AG08395 (cell line): ENCODE measurements around the gene WDR41.

ENCODE experiments used
- DNase-seq: peaks from one replicate; pipeline ENCODE4 v3.0.0; 2012; ENCODE audit warnings: mixed read lengths, low spot score

WDR41 gene

DNA sequence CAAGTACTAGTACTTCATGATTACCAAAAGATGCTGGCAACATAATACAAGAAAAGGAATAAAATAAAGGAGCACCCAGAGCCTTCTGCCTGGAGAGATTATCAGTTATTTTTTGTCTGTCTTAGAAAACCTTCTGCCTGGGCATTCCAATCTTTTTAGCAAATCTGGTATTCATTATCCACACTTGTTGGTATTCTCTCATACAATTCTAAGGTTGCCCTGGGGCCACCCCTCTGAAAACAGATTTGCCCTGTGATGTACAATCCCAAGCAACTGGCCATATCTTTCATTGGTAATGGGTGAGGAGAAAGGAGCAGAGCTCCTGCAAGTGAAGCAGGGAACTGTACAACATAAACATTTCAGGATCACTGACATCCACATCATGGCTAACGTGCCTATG, 47.8 kb downstream of the WDR41 start:
- DNase-seq = peak; percentile 35

DNA sequence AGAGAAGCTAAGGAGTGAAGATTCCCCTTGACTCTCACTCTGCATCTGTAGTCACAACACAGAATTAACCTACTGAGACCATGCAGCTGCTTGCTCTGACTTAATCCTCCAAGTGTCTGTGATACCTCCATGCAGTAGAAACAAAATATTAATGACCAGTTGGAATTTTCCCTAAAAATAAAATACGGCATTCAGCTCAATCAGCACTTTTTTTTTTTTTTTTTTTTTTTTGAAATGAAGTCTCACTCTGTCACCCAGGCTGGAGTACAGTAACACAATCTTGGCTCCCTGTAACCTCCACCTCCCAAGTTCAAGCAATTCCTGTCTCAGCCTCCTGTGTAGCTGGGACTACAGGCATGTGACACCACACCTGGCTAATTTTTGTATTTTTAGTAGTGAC, 48.4 kb downstream of the WDR41 start:
- no peak for DNase-seq

DNA sequence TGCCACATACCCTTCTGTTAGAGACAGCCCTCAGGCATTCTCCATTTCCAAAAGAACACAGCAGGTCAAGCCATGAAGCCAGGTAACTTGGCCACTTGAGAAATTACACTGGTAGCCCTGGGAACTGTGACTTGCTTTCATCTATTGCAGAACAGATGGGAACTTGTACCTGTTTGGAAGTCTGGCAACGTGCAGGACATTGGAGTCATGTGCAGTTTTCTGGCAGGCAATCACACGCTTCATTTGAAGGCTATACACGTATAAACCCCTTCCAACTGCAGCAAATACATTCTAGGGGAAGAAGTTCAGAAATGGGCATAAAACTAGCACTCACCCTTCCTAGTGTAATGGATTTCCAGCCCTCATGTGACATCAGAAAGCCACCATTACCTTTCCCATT, 54.0 kb downstream of the WDR41 start:
- no peak for DNase-seq

DNA sequence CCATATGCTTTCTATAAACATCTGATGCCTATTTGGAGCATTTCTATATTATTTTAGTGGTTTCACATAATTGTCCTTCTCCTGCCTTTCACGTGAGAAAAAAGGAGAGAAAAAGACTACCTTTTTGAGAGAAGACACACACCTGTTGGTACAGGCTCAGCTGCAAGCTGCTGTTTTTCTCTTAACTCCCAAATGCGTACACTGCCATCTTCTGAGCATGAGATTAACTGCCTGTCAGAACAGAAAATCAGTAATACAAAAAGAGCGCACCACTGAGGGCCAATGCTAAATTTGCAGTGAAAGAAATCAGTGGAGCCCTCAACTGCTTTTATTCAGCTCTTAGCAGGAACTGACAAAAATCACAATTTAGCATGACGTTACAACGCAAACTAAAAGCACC, 54.9 kb downstream of the WDR41 start:
- DNase-seq = no peak

DNA sequence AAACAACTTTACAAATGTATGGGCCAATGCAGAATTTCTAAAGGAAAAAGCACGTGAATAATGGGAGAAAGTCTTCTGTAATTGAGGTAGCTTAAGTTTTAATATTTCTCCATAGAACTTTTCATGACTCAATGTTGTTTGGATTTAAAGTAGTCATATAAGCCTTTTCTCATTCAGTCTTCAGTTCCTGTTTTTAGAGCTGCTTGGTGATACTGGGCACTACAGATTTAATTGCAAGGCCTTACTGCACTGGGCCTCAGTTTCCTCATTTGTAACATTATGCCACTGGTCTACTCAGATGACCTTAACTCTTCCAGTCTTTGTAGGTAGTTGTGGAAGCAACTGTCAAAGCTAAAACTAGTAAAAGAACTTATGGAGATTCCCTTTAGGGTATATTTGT, 60.4 kb downstream of the WDR41 start:
- no peak for DNase-seq

DNA sequence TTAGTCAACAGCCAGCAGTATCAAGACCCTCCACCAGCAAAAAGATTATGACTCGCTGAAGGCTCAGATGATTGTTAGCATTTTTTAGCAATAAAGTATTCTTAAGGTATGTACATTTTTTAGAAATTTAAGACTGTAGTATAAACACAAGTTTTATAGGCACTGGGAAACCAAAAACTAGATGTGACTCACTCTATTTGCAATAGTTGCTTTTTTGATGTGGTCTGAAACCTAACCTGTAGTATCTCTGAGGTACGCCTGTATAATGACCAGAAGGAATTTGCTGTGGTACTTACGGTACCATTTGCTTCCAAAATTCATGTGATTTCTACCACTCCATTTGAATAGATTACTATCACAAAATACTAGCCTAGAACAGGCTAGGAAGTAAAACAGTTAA, 60.8 kb downstream of the WDR41 start:
- DNase-seq = no peak

DNA sequence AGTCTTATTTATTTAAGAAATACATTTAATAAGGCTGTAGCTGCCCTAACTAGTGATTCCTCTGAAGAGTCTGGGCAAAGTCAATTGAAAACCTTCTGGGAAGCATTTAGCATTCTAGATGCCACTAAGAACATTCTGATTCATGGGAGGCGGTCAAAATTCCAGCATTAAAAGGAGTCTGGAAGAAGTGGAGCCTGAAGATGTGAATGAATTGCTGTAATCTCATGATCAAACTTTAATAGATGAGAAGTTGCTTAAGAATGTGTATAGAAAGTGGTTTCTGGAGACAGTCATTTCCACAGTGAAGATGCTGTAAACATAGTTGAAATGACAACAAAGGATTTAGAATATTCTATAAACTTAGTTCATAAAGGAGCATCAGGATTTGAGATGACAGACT, 61.4 kb downstream of the WDR41 start:
- DNase-seq = no peak

DNA sequence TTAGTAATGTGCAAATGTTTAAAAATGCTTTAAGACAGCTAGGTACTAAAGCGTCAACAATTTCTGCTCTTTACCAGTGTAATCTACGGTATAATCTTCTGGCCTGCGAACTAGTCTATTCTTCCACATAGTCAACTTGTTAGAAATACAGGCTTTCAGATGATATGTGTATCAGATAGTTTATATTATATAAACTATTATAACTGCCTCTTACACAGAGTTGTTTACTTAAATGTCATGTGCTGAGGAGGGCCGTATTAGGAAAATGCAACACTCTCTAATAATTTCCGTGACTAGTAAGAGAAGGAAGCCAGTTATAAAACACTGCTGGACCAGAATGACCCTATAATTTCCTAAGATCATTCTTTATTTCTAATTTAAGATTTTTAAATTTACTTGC, 63.6 kb downstream of the WDR41 start:
- DNase-seq = no peak

DNA sequence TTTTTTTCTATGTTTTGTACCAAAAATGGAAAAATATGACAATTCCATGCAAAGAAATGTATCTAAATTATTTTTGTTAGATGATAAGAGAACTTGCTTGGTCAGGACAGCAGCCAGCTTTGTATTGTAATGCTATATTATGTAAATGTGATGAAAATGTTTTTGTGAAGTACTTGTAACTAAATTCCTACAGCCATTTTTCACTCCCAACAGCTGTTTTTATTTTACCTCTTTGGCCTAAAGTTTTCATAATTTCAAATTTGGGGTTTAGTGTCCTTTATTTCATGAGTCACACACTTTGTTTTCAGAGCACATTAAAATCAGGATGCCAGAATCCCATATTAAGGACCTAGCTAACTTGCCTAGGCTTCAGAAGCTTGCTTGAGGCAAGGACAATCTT, 64.1 kb downstream of the WDR41 start:
- peak; percentile 31 for DNase-seq

DNA sequence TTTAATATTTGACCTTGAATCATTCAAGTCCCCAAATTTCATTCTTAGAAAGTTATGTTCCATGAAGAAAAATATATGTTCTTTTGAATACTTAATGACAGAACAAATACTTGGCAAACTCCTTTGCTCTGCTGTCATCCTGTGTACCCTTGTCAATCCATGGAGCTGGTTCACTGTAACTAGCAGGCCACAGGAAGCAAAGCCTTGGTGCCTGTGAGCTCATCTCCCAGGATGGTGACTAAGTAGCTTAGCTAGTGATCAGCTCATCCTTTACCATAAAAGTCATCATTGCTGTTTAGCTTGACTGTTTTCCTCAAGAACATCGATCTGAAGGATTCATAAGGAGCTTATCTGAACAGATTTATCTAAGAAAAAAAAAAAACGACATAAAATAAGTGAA, 65.4 kb downstream of the WDR41 start:
- peak; percentile 60 for DNase-seq

DNA sequence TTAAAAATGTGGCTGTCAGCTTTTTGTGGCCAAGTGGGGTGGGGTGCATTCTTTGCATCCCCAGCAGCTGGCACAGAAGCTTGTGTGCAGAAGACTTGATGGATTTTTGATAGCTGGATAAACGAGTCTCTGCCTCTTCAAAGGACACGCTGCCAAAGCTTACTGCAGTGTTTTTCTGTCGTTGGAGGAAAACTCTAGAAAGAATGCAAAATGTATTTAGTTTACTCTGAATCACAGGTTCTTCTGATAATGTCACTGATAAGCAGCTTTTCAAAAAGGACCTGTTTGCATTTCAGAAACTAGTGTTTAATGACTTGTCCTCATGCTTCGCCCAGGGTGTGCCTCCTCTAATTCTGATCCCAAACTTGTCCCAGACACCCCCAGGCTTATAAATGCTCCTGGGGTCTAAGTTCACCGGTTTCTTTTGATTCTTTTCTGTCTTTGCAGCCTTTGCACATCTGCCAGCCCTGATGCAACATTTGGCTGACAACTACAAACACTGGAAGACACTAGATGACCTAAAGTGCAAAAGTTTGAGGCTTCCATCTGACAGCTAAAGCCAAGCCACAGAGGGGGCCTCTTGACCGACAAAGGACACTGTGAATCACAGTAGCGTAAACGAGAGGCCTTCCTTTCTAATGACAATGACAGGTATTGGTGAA, 66.0 kb downstream of the WDR41 start:
- no peak for DNase-seq

DNA sequence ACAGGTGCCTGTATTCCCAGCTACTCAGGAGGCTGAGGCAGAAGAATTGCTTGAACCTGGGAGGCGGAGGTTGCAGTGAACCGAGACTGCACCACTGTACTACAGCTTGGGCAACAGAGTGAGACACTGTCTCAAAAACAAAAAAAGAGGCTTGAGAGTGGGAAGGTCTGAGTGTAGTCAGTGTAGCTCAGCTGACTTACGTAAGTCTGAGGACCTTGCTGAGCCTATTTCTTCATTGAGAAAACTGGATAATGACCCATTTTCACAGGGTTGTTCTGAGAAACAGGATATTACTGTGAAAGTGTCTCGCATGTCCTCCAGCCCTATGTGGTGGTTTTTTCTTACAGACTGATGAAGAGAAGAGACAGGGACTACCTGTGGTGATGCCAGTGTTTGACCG, 66.7 kb downstream of the WDR41 start:
- DNase-seq = no peak

DNA sequence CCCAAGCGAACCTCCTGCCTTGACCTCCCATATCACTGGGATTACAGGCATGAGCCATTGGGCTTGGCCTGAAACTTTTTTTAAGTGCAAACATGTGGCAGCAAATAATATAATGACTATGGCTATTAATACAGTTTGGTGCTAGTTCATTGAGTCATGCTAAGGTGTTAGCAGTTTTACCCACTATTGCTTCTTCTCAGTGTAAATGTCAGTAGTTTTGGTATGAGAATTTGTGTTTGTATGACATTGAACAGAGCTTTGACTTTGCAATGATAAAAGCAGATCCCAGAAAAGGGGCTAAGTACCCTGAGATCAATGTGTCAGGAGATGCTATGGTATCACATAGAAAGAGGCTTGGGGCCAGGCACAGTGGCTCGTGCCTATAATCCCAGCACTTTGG, 67.2 kb downstream of the WDR41 start:
- no peak for DNase-seq

DNA sequence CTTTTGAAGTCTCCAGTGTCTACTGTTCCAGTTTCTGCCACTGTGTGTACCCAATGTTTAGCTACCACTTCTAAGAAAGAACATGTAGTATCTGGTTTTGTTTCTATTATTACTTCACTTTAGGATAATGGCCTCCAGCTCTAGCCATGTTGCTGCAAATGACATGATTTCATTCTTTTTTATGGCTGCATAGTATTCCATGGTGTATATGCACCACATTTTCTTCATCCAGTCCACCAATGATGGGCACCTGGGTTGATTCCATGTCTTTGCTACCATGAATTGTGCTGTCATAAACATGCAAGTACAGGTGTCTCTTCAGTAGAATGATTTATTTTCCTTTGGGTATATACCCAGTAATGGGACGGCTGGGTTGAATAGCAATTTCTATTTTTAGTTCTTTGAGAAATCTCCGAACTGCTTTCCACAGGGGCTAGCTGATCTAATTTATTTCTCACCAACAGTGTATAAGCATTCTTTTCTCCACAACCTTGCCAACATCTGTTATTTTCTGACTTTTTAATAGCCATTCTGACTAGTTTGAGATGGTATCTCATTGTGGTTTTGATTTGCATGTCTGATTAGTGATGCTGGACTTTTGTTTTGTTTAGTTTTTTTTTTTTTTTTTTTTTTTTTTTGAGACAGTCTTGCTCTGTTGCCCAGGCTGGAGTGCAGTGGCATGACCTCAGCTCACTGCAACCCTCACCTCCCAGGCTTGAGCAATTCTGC, 68.9 kb downstream of the WDR41 start:
- DNase-seq = no peak

DNA sequence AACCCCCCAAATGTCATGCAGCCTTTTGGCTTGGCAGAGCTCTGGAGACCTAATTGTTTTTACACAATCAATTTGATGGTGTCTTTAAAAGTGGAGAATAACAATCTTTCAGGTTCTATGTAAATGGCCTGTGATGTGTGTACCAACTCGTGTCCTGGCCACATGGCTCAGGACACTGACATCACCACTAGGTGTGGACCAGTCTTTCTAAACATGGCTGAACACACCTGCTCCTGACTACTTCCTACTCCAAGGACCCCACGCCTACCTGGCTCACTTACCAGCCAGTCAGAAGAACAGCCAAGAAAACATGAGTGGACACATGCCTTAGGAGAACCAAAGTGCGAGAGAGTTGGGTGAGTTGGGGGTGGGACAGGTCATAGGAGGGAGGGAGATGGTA, 71.2 kb downstream of the WDR41 start:
- DNase-seq = no peak

DNA sequence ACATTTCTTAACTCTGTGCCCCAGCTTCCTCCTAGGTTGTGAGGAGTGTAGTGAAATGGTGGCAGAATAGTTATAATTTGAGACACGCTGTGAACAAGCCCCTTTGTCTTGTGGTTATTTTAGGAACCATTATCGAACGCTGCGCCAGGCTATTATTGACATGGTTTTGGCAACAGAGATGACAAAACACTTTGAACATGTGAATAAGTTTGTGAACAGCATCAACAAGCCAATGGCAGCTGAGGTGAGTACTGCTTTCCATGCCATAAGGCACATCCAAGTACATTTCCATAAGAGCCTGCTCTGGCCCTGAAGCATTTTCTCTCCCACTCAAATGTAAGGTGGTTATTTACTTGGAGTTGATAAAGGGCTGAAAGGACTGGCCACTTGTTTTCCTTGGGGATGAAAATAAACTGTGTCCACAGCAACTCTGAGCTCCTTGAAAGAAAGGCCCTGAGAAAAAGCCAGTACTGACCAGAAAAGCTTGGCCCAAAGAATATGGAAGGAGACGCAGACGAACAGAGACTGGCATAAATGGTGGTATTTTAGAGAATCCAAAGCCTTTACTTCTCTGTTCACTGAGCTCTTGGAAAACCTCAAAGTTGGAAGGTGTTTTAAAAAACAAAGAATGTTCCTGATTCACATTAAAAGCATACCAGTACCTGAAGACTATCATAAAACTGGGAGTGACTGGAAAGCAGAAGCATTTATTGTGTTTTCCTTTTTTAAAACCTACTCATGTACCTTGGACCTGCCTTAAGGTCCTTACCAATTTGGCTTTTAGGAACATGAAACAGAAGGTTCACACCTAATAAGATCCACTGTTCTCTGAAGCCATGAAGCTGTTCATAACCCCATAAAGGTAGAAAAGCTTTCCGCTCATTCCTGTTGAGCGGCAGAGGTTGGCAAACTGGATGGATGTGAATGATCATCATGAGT, 72.2 kb downstream of the WDR41 start:
- DNase-seq = no peak

DNA sequence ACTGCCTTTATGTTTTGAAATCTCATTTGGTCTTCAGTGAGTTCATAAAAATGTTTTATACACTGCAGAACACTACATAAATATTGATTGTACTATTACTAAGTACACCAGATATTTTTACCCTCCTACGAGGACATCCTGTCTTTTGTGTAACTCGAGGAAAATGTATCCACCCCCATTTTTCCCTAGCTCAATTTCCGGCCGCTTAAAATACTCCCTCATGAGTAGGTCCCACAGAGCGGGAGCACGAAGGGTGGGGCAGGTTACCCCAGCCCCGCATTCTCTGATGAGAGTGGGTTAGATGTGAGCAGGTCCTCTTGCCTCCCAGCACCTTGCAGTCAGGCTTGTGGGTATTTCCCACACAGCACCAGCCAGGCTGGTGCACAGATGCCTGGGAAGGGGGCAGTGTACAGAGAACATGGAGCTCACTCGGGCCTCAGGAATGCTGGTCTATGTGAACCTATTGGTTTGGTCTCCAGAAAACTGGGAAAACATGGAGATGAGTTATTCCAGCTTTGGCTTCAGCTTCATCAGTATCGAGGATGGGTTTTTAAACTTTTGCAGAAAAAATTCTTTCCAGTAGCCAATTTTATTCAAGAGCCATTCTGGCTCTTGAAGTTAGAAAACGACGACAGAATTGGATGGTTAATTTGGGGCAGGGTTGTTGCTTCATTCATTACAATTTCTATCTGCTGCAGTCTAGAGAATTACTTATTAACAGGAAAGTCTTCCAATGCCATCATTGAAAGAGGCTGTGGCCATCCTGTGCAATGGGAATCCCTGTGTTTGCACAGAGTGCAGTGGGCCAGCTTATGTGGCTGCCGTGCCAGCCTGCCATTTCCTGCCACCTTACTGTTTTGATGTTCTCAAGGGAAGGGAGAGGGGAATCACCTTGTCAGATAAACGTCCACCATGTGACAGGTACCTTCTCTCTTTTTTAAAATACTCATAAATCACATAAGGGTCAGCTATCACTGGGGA, 73.2 kb downstream of the WDR41 start:
- DNase-seq = no peak

DNA sequence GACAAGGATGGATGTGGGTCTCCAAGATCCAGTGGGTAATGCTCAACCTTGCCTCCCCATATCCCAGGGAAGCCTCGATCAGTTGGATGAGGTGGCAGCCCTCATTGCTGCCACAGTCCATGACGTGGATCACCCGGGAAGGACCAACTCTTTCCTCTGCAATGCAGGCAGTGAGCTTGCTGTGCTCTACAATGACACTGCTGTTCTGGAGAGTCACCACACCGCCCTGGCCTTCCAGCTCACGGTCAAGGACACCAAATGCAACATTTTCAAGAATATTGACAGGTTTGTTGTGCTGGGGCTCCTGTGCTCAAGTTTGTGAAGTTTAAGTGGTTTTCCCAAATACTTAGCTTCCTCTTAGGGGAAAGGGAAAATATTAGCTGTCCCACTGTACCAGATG, 74.0 kb downstream of the WDR41 start:
- DNase-seq = no peak

DNA sequence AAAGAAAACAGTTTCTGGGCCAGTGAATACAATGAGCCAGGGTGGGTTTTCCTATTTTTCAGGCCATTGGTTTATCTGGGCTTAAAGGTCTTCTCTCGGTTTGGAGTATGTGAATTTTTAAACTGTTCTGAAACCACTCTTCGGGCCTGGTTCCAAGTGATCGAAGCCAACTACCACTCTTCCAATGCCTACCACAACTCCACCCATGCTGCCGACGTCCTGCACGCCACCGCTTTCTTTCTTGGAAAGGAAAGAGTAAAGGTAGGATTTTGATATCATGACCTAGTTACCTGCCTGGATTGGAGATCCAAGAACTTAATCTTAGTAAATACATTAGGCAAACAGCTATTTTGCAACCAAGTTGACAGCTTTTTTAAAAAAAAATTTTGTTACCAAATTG, 79.1 kb downstream of the WDR41 start:
- no peak for DNase-seq

DNA sequence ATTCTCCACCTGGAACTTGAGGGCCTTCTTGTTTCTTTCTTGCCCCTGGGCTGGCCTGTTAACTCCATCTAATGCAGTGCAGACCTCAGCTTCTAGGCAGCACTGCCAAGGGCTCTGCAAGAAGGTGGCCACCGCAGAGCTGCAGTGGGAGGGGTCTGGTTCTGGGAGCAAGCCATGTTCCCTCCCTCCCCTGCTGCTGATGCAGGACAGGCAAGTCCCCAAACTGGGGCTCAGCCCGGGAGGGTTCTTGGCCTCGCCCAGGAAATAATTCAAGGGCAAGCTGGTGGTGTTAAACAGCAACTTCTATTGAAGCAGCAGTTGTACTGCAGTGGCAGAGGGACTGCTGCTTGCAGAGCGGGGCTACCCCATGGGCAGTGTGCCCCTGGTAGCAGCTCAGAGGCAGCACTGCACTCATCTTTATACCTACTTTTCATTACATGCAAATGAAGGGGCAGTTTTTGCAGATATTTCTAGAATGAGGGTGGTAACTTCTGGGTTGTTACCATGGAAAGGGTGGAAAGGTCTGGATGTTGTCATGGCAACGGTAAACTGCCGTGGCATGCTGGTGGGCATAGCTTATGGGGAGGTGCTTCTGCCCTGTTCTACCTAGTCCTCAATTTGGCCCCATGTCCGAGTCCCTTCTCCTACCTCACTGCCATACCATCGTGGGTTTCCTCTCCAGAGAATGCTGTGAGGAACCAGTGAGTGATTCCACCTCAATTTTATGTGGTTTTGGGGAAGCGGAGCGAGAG, 82.1 kb downstream of the WDR41 start:
- no peak for DNase-seq

DNA sequence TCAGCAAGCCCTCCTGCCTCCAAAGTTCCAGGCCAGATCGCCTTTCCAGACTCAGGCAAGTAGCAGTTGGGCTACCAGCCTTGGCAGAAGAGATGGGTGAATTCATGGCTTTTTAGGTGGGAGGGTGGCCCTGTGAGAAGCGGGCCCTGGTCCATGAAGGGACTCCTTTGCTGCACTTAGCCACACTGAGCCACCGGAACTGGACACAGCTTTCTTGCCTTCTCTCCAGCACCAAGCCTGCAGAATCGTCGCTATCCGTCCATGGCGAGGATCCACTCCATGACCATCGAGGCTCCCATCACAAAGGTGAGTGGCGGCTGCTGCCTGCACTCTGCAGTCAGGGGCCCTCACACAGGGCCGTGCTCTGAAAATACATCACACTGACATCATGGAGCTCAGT, 85.0 kb downstream of the WDR41 start:
- no peak for DNase-seq
